ENCODE results near the gene TNFAIP8. TPM values are rescaled to one million over a fixed set of nuclear protein-coding genes. Genes with fewer than 3 reads are reported as not detected.

Gene TNFAIP8
- total and polyA plus RNA-seq, 11 donors: 3.6 to 30.8 (median 12.6) TPM

DNA sequence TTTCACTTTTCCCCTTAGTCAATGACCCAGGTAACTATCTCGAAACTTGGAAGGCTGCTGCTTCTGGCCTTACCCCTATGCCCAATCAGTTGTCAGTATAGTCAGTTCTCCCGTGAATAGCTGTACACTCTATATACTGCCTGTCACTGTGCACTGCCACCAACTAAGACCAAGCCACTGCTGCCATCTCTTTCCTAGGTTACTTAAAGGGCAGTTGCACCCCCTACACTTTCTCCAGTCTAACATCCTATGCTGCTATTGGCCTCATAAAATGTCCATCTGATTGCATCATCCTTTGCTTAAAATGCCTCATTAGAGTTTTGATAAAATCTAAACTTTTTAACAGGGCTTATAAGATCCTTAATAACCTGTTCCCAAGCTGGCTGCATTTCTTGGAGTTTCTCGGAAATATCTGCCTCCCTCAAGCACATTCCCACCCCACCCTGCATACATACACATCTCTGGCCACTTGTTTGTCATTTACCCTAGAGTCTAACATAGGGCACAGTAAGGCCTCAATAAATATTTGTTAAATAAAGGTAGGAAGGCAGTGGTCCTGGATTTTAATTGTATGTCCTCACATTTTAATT lies 32.8 kb upstream of the TNFAIP8 start:
- intact Hi-C loops (cut with DNase I): loop anchor here in 2 of 10 donors (5.0 to 10.0 kb wide), 3 partner anchors 51 to 89 kb away; no protein-coding TSS in a partner anchor
- 55 to 94% (median 84%) methylated on average over 3 of the region's 3 CpGs for WGBS, 4 donors
- no peaks in the 10 kb centered on the region for H3K27me3 ChIP-seq
- no peak for TF ChIP-seq POLR2A (IDR thresholded peaks at IDR 0.05)
- TF ChIP-seq, protein P1, sequence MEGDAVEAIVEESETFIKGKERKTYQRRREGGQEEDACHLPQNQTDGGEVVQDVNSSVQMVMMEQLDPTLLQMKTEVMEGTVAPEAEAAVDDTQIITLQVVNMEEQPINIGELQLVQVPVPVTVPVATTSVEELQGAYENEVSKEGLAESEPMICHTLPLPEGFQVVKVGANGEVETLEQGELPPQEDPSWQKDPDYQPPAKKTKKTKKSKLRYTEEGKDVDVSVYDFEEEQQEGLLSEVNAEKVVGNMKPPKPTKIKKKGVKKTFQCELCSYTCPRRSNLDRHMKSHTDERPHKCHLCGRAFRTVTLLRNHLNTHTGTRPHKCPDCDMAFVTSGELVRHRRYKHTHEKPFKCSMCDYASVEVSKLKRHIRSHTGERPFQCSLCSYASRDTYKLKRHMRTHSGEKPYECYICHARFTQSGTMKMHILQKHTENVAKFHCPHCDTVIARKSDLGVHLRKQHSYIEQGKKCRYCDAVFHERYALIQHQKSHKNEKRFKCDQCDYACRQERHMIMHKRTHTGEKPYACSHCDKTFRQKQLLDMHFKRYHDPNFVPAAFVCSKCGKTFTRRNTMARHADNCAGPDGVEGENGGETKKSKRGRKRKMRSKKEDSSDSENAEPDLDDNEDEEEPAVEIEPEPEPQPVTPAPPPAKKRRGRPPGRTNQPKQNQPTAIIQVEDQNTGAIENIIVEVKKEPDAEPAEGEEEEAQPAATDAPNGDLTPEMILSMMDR (IDR thresholded peaks at IDR 0.05): no peak
- no peaks in the 10 kb centered on the region for H3K9me3 ChIP-seq
- H3K36me3 ChIP-seq: no peaks in the 10 kb centered on the region
- peak overlapping the region in 6 of 12 donors; percentile 26 to 86 (median 46) for H3K27ac ChIP-seq
- DNase-seq: no peak
- no peak overlapping the region for H3K4me3 ChIP-seq
- peaks cover 0 to 93% (median 8%) of the 10 kb centered on the region in 12 donors for H3K4me1 ChIP-seq
- no peak for ATAC-seq

DNA sequence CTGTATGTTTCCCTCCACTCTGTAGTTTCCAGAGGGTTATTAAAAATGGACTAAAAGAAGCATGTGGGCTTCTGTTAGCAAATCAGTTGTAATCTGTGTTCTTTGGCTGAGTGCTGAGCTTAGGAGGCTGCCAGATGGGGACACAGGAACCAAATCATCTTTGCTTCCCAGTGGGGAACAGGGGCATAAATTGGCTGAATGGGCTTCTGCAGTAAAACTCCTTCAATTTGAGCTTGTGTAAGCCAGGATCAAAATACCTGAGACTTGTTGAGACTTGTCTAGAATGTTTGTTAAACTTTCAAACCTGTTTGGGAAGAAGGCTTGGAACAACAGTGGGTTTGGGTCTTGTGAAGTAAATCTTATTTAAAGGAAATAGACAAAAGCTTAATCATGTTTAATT lies 32.2 kb upstream of the TNFAIP8 start:
- TF ChIP-seq, protein P1 (IDR thresholded peaks at IDR 0.05): no peak
- TF ChIP-seq POLR2A (IDR thresholded peaks at IDR 0.05): no peak
- peaks cover 0 to 93% (median 8%) of the 10 kb centered on the region in 12 donors for H3K4me1 ChIP-seq
- no peaks in the 10 kb centered on the region for H3K9me3 ChIP-seq
- no peak for DNase-seq
- H3K27ac ChIP-seq: peak overlapping the region in 11 of 12 donors; percentile 26 to 86 (median 43)
- intact Hi-C loops (cut with DNase I): loop anchor here in 2 of 10 donors (5.0 to 10.0 kb wide), 3 partner anchors 51 to 89 kb away; no protein-coding TSS in a partner anchor
- no peaks in the 10 kb centered on the region for H3K27me3 ChIP-seq
- peak overlapping the region in 6 of 12 donors; percentile 9 to 44 (median 27) for H3K4me3 ChIP-seq
- H3K36me3 ChIP-seq: no peaks in the 10 kb centered on the region
- peak in 2 of 4 donors; percentile 50 to 65 for ATAC-seq

DNA sequence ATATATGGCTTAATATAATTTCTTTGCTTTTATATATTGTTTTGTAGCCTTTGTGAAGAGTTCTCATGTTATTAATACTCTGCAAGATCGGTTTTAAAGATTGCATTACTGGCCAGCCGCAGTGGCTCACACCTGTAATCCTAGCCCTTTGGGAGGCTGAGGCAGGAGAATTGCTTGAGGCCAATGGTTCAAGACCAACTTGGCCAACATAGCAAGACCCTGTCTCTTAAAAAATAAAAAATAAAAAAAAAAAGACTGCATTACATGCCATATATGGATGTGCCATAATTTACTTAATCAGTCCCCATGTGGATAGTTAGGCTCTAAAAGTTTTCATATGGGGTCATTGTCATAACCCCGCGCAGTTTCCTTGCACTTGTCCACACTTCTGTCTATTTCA lies 31.0 kb upstream of the TNFAIP8 start:
- Histone ChIP-seq H3K27ac (peak overlapping the region in 10 of 12 donors; percentile 26 to 86 (median 44)), H3K27me3 (no peaks in the 10 kb centered on the region), H3K36me3 (no peaks in the 10 kb centered on the region), H3K9me3 (no peaks in the 10 kb centered on the region), H3K4me1 (peaks cover 0 to 99% (median 8%) of the 10 kb centered on the region in 12 donors), H3K4me3 (peak overlapping the region in 3 of 12 donors; percentile 23 to 44 (median 38))
- DNase-seq (no peak), ATAC-seq (no peak)
- 90 to 98% (median 96%) methylated on average over 4 of the region's 4 CpGs for WGBS, 4 donors
- TF ChIP-seq, protein P1 (IDR thresholded peaks at IDR 0.05): no peak
- no peak for TF ChIP-seq POLR2A (IDR thresholded peaks at IDR 0.05)
- intact Hi-C loops (cut with DNase I): loop anchor here in 2 of 10 donors (1.0 to 10.0 kb wide), 4 partner anchors 53 to 87 kb away; no protein-coding TSS in a partner anchor

DNA sequence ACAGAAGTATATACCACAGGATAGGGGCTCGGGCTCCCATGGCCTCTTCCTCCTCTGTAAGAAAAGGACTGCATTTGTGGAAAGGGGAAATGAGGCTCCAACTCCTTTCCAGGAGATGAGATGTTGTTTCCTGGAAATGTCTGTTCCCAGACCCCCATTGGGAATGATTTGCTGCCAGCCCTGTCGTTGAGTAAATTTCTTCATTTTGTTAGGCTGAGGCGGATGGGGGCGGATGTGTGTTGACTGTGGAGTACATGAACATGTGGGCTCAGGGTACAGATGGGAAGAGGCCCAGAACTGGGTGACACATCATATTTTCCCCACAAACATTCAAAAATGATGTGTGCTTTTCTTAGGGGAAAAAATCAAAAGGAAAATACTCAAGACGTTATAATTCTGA lies 28.8 kb upstream of the TNFAIP8 start:
- H3K4me3 ChIP-seq: no peak overlapping the region
- DNase-seq (no peak), ATAC-seq (no peak)
- TF ChIP-seq POLR2A (IDR thresholded peaks at IDR 0.05): no peak
- TF ChIP-seq, protein P1 (IDR thresholded peaks at IDR 0.05): no peak
- H3K4me1 ChIP-seq: peaks cover 0 to 99% (median 8%) of the 10 kb centered on the region in 12 donors
- no peaks in the 10 kb centered on the region for H3K36me3 ChIP-seq
- WGBS, 4 donors: 77 to 81% (median 79%) methylated on average over 5 of the region's 5 CpGs
- no peaks in the 10 kb centered on the region for H3K27me3 ChIP-seq
- peak overlapping the region in 1 of 12 donors; percentile 86 for H3K27ac ChIP-seq
- intact Hi-C loops (cut with DNase I): loop anchor here in 1 of 10 donors (10.0 kb wide), 1 partner anchor 78 kb away; no protein-coding TSS in a partner anchor
- no peaks in the 10 kb centered on the region for H3K9me3 ChIP-seq

All from heart left ventricle (tissue), 16 donors.